Measurements from ENCODE around the gene CCDC85C. TPM values are rescaled to one million over a fixed set of nuclear protein-coding genes. Genes with fewer than 3 reads are reported as not detected.

CCDC85C gene
- total and polyA plus RNA-seq, 7 donors: 1.8 to 21.0 (median 7.9) TPM

- Histone ChIP-seq H3K4me3 (no peak overlapping the region), H3K27ac (no peak overlapping the region), H3K4me1 (peaks cover 7% of the 10 kb centered on the region), H3K27me3 (ENCODE audit: insufficient read depth in 3 of 3, low read length in 2 of 3) (no peaks in the 10 kb centered on the region), H3K36me3 (ENCODE audit: insufficient read depth in 1 of 2, low read depth in 1 of 2) (no peaks in the 10 kb centered on the region), H3K9me3 (no peaks in the 10 kb centered on the region)
- WGBS, 3 donors: 64 to 75% (median 67%) methylated on average over 13 of the region's 13 CpGs
- no peak for TF ChIP-seq CTCF (IDR thresholded peaks at IDR 0.05)
- DNase-seq: no peak
- no peak for ATAC-seq
- intact Hi-C loops (cut with DNase I): no loop called here
These were observed 57.6 kb downstream of the CCDC85C start for GRCh38 chr14:99546234-99546879.

DNA sequence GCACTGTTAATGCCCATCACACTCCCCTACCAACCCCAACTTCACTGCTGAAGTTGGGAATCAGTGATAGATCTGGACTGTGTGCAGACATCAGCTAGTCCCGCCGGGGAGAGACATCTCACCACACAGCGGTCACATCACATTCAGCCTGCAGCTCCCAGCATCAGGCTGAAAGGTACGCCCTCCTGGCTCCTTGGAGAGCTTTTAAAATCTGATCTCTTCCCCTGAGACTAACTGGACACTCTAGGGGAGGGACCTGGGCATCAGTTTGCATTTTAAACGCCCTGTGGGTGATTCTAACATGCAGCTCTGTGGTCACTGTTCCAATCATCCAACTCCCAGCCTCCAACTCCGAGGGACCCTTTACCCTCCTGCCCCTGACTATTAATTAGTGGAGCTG lies 58.4 kb downstream of the CCDC85C start:
- ATAC-seq: no peak
- Histone ChIP-seq H3K4me3 (no peak overlapping the region), H3K36me3 (ENCODE audit: insufficient read depth in 1 of 2, low read depth in 1 of 2) (no peaks in the 10 kb centered on the region), H3K27me3 (ENCODE audit: insufficient read depth in 3 of 3, low read length in 2 of 3) (no peaks in the 10 kb centered on the region), H3K9me3 (no peaks in the 10 kb centered on the region), H3K4me1 (peaks cover 9% of the 10 kb centered on the region), H3K27ac (no peak overlapping the region)
- no peak for TF ChIP-seq CTCF (IDR thresholded peaks at IDR 0.05)
- 66 to 73% (median 73%) methylated on average over 6 of the region's 6 CpGs for WGBS, 3 donors
- intact Hi-C loops (cut with DNase I): no loop called here
- no peak for DNase-seq

- H3K4me3 ChIP-seq: no peak overlapping the region
- no peaks in the 10 kb centered on the region for H3K27me3 ChIP-seq (ENCODE audit: insufficient read depth in 3 of 3, low read length in 2 of 3)
- H3K27ac ChIP-seq: no peak overlapping the region
- intact Hi-C loops (cut with DNase I): no loop called here
- no peaks in the 10 kb centered on the region for H3K36me3 ChIP-seq (ENCODE audit: insufficient read depth in 1 of 2, low read depth in 1 of 2)
- ATAC-seq (no peak), DNase-seq (no peak)
- peaks cover 9% of the 10 kb centered on the region for H3K4me1 ChIP-seq
- WGBS, 3 donors: 58 to 73% (median 71%) methylated on average over 11 of the region's 11 CpGs
- TF ChIP-seq CTCF (IDR thresholded peaks at IDR 0.05): no peak
- H3K9me3 ChIP-seq: no peaks in the 10 kb centered on the region
These were observed 59.0 kb downstream of the CCDC85C start for GRCh38 chr14:99544991-99545390.

- TF ChIP-seq CTCF (IDR thresholded peaks at IDR 0.05): no peak
- Histone ChIP-seq H3K4me3 (no peak overlapping the region), H3K36me3 (ENCODE audit: insufficient read depth in 1 of 2, low read depth in 1 of 2) (no peaks in the 10 kb centered on the region), H3K4me1 (peaks cover 10% of the 10 kb centered on the region), H3K27ac (no peak overlapping the region), H3K27me3 (ENCODE audit: insufficient read depth in 3 of 3, low read length in 2 of 3) (no peaks in the 10 kb centered on the region), H3K9me3 (no peaks in the 10 kb centered on the region)
- ATAC-seq: no peak
- WGBS, 3 donors: 91 to 94% (median 92%) methylated on average over 12 of the region's 12 CpGs
- no peak for DNase-seq
- intact Hi-C loops (cut with DNase I): no loop called here
These were observed 60.0 kb downstream of the CCDC85C start for GRCh38 chr14:99543985-99544384.

DNA sequence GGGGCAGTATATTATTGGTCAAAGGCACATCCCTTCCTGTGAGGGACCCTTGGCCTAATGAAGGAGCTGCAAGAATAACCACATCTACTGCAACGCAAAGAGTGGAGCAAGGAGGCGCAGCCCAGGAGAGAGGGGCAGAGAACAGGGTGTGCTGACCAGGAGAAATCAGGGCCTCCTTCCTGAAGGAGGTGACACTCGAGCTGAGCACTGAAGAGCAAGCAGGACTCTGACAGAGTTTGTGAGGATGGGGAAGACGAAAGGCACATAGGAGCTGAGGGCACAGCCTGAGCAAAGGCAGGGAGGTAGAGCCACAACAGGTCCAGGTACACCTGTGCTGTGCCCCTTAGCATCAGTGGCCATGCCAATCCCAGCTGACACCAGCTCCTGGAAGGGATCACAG lies 60.6 kb downstream of the CCDC85C start:
- peaks cover 16% of the 10 kb centered on the region for H3K4me1 ChIP-seq
- no peak overlapping the region for H3K4me3 ChIP-seq
- DNase-seq (no peak), ATAC-seq (no peak)
- H3K27ac ChIP-seq: no peak overlapping the region
- H3K36me3 ChIP-seq (ENCODE audit: insufficient read depth in 1 of 2, low read depth in 1 of 2): no peaks in the 10 kb centered on the region
- intact Hi-C loops (cut with DNase I): no loop called here
- no peak for TF ChIP-seq CTCF (IDR thresholded peaks at IDR 0.05)
- no peaks in the 10 kb centered on the region for H3K9me3 ChIP-seq
- no peaks in the 10 kb centered on the region for H3K27me3 ChIP-seq (ENCODE audit: insufficient read depth in 3 of 3, low read length in 2 of 3)
- WGBS, 3 donors: 93 to 97% (median 95%) methylated on average over 4 of the region's 4 CpGs
